Measurements from ENCODE around the gene OMD.

OMD gene

DNA sequence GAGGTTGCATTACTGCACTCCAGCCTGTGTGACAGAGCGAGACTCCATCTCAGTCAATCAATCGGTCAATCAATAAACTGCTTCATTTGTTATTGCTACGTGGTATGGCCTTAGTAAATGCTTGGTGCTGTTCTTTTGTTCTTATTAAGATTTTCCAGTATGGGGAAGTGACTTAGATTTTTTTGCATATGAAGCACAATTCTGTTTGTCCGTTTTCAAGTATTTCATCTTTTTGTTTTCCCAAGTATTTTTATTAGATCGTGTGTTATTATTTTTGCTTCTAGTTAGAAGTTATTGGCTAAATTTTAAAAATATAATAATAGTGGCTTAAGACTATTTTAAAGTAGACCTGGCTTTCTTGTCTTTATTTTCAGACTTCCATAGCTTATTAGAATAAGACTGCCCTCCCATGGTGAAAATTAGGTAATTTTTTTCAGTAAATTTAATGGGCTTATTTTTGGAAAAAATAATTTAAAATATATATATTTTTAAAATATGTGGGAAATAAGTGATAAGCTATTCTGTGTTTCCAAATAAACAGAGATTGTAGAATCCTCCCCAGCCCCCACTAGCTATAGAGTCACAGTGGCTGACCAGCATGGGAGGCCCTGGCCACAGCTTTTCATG is 14.7 kb upstream of the OMD start:
- CTCF ChIA-PET, result interaction anchor here (1.0 kb wide), 1 partner anchor 31 kb away, joined by 3 read pairs; no protein-coding TSS in a partner anchor
- POLR2A ChIA-PET, result interaction anchor here (1.0 kb wide), 1 partner anchor 114 kb away, joined by 3 read pairs; the partner anchor contains the start of gene NOL8
- TF ChIP-seq ZNF384 (IDR thresholded peaks at IDR 0.05), result no peak
- no peak for TF ChIP-seq SUZ12 (IDR thresholded peaks at IDR 0.05)
- TF ChIP-seq ELF4 (IDR thresholded peaks at IDR 0.05), result no peak
- TF ChIP-seq LEF1 (IDR thresholded peaks at IDR 0.05; ENCODE audit: borderline replicate concordance), result no peak
- TF ChIP-seq CTBP1 (IDR thresholded peaks at IDR 0.05; ENCODE audit: borderline replicate concordance), result no peak
- TF ChIP-seq SP1 (IDR thresholded peaks at IDR 0.05), result no peak
- TF ChIP-seq, protein P1, sequence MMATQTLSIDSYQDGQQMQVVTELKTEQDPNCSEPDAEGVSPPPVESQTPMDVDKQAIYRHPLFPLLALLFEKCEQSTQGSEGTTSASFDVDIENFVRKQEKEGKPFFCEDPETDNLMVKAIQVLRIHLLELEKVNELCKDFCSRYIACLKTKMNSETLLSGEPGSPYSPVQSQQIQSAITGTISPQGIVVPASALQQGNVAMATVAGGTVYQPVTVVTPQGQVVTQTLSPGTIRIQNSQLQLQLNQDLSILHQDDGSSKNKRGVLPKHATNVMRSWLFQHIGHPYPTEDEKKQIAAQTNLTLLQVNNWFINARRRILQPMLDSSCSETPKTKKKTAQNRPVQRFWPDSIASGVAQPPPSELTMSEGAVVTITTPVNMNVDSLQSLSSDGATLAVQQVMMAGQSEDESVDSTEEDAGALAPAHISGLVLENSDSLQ (IDR thresholded peaks at IDR 0.05), result no peak
- no peak for TF ChIP-seq ARNT (IDR thresholded peaks at IDR 0.05)
- no peak for TF ChIP-seq HDGF (IDR thresholded peaks at IDR 0.05; ENCODE audit: borderline replicate concordance)
- TF ChIP-seq BHLHE40 (IDR thresholded peaks at IDR 0.05; ENCODE audit: borderline replicate concordance), result no peak
- no peak for TF ChIP-seq NFRKB (IDR thresholded peaks at IDR 0.05)
- TF ChIP-seq FOXK2 (IDR thresholded peaks at IDR 0.05), result no peak
- no peak for TF ChIP-seq FOXM1 (IDR thresholded peaks at IDR 0.05; ENCODE audit: borderline replicate concordance)
- TF ChIP-seq FOXA1 (IDR thresholded peaks at IDR 0.05), result no peak
- no peak for TF ChIP-seq L3MBTL2 (conservative IDR thresholded peaks at IDR 0.05)
- TF ChIP-seq TARDBP (IDR thresholded peaks at IDR 0.05), result no peak
- no peak for DNase-seq (ENCODE audit: extremely low spot score)

DNA sequence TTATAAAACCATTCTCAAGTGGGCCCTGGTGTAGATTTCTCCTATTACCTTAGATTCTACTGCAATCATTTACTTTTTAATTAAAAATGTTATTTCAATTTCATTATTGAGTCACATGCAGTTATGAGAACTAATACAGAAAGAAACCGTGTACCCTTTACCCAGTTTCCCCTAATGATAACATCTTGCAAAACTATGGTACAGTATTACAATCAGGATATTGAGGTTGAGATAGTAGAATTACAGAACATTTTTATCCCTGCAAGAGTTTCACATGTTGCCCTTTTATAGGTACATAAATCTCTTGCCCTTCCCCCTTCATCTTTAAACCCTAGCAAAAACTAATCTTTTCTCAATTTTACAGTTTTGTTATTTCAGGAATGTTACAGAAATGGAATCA is 11.0 kb upstream of the OMD start:
- no peak for TF ChIP-seq ELF4 (IDR thresholded peaks at IDR 0.05)
- TF ChIP-seq, protein P1 (IDR thresholded peaks at IDR 0.05), result no peak
- no peak for TF ChIP-seq ARNT (IDR thresholded peaks at IDR 0.05)
- TF ChIP-seq LEF1 (IDR thresholded peaks at IDR 0.05; ENCODE audit: borderline replicate concordance), result no peak
- TF ChIP-seq ZNF384 (IDR thresholded peaks at IDR 0.05), result no peak
- no peak for TF ChIP-seq FOXK2 (IDR thresholded peaks at IDR 0.05)
- TF ChIP-seq SUZ12 (IDR thresholded peaks at IDR 0.05), result no peak
- no peak for TF ChIP-seq SP1 (IDR thresholded peaks at IDR 0.05)
- no peak for TF ChIP-seq TARDBP (IDR thresholded peaks at IDR 0.05)
- POLR2A ChIA-PET, result no interaction called here
- CTCF ChIA-PET, result no interaction called here
- no peak for DNase-seq (ENCODE audit: extremely low spot score)

DNA sequence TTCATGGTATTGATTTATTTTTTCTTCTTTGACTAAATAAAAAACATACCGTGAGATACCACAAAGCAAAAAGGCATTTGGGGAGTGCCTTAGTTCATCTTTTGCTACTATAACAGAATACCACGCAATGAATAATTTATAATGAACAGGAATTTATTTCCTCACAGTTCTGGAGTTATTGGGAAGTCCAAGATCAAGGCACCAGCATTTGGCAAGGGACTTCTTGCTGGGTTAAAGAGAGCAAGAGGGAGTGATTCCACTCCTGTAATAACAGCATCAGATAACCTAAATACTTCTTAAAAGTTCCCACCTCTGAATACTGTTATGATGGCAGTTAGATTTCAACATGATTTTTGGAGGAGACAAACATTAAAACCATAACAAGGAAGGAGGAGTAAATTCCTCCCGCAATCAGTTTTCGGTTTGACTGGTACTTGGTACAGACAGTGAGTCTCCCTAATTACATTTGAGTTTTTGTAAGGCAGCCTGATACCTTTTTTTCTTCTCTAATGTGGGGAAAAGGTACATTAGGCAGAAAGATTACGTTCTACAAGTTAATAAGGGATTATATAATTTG is 8.8 kb upstream of the OMD start:
- POLR2A ChIA-PET, result no interaction called here
- TF ChIP-seq SP1 (IDR thresholded peaks at IDR 0.05) (no peak), FOXA1 (IDR thresholded peaks at IDR 0.05) (no peak)
- DNase-seq (ENCODE audit: extremely low spot score), result no peak
- CTCF ChIA-PET, result no interaction called here

DNA sequence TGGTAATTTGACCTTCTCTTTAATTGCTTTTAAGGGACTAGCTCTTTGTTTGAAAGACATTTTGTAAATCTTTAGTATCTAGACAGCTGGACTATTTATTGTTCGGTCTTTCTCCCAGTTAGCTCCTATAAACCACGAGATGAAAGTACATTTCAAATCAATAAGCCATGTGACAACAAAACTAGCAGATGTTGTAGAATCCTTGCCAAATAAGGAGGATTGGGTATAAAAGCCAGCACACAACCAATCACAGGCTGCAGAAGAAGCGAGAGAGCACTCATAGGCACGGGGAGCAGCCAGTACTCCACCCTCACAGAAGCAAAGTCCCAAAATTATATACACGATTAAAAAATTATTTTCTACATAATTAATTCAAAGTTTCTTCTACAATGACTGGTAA is 8.1 kb upstream of the OMD start:
- ChIA-PET CTCF (no interaction called here), POLR2A (no interaction called here)
- no peak for DNase-seq (ENCODE audit: extremely low spot score)
- TF ChIP-seq SP1 (IDR thresholded peaks at IDR 0.05), result no peak
- TF ChIP-seq TARDBP (IDR thresholded peaks at IDR 0.05), result no peak
- TF ChIP-seq CTBP1 (IDR thresholded peaks at IDR 0.05; ENCODE audit: borderline replicate concordance), result no peak
- no peak for TF ChIP-seq LEF1 (IDR thresholded peaks at IDR 0.05; ENCODE audit: borderline replicate concordance)
- no peak for TF ChIP-seq FOXA1 (IDR thresholded peaks at IDR 0.05)
- no peak for TF ChIP-seq BHLHE40 (IDR thresholded peaks at IDR 0.05; ENCODE audit: borderline replicate concordance)
- TF ChIP-seq FOXK2 (IDR thresholded peaks at IDR 0.05), result no peak
- TF ChIP-seq FOXM1 (IDR thresholded peaks at IDR 0.05; ENCODE audit: borderline replicate concordance), result no peak
- TF ChIP-seq ZNF384 (IDR thresholded peaks at IDR 0.05), result no peak
- no peak for TF ChIP-seq HDGF (IDR thresholded peaks at IDR 0.05; ENCODE audit: borderline replicate concordance)
- no peak for TF ChIP-seq SUZ12 (IDR thresholded peaks at IDR 0.05)
- TF ChIP-seq ELF4 (IDR thresholded peaks at IDR 0.05), result no peak
- TF ChIP-seq L3MBTL2 (conservative IDR thresholded peaks at IDR 0.05), result no peak
- TF ChIP-seq NFRKB (IDR thresholded peaks at IDR 0.05), result no peak
- TF ChIP-seq, protein P1 (IDR thresholded peaks at IDR 0.05), result no peak
- TF ChIP-seq ARNT (IDR thresholded peaks at IDR 0.05), result no peak

DNA sequence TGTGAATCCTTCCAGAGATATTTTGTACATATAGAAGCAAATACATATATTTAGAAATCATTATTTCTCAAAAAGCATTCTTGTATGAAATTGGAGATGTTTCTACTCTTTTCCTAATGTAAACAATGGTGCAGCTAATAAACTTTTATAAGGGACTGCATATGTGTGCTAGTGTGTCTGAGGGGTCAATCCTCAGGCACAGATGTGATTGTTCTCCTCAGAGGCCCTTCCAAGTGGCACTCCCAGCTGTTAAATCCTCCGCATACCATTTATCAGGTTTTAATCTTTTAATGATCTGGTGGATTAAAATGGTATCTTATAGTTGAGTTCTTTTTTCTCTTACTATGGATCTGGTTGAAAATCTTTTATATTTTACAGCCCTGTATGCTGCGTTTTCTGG is 5.6 kb upstream of the OMD start:
- CTCF ChIA-PET, result no interaction called here
- POLR2A ChIA-PET, result no interaction called here
- no peak for TF ChIP-seq TARDBP (IDR thresholded peaks at IDR 0.05)
- TF ChIP-seq SP1 (IDR thresholded peaks at IDR 0.05), result no peak
- TF ChIP-seq, protein P1 (IDR thresholded peaks at IDR 0.05), result no peak
- no peak for TF ChIP-seq FOXM1 (IDR thresholded peaks at IDR 0.05; ENCODE audit: borderline replicate concordance)
- TF ChIP-seq HDGF (IDR thresholded peaks at IDR 0.05; ENCODE audit: borderline replicate concordance), result no peak
- no peak for TF ChIP-seq FOXA1 (IDR thresholded peaks at IDR 0.05)
- no peak for TF ChIP-seq NFRKB (IDR thresholded peaks at IDR 0.05)
- no peak for TF ChIP-seq L3MBTL2 (conservative IDR thresholded peaks at IDR 0.05)
- no peak for TF ChIP-seq LEF1 (IDR thresholded peaks at IDR 0.05; ENCODE audit: borderline replicate concordance)
- TF ChIP-seq ZNF384 (IDR thresholded peaks at IDR 0.05), result no peak
- TF ChIP-seq CTBP1 (IDR thresholded peaks at IDR 0.05; ENCODE audit: borderline replicate concordance), result no peak
- no peak for TF ChIP-seq ELF4 (IDR thresholded peaks at IDR 0.05)
- TF ChIP-seq SUZ12 (IDR thresholded peaks at IDR 0.05), result no peak
- no peak for TF ChIP-seq FOXK2 (IDR thresholded peaks at IDR 0.05)
- TF ChIP-seq BHLHE40 (IDR thresholded peaks at IDR 0.05; ENCODE audit: borderline replicate concordance), result no peak
- no peak for TF ChIP-seq ARNT (IDR thresholded peaks at IDR 0.05)
- DNase-seq (ENCODE audit: extremely low spot score), result no peak

All from HEK293T (cell line).